22Rv1 (cell line): Measurements from ENCODE around the gene IMPDH1.

Source experiments
- ZFX ChIP-seq: fragments of 450-650 bp; IDR thresholded peaks from 2 replicates; pipeline ENCODE4 v1.6.1; 2017; ENCODE audit warnings: antibody characterized with exemption, borderline replicate concordance
- TF ChIP-seq, protein P1 (sequence below): fragments of 450-650 bp; IDR thresholded peaks from 2 replicates; pipeline ENCODE4 v1.5.1; 2017; ENCODE audit warnings: mild to moderate bottlenecking

DNA sequence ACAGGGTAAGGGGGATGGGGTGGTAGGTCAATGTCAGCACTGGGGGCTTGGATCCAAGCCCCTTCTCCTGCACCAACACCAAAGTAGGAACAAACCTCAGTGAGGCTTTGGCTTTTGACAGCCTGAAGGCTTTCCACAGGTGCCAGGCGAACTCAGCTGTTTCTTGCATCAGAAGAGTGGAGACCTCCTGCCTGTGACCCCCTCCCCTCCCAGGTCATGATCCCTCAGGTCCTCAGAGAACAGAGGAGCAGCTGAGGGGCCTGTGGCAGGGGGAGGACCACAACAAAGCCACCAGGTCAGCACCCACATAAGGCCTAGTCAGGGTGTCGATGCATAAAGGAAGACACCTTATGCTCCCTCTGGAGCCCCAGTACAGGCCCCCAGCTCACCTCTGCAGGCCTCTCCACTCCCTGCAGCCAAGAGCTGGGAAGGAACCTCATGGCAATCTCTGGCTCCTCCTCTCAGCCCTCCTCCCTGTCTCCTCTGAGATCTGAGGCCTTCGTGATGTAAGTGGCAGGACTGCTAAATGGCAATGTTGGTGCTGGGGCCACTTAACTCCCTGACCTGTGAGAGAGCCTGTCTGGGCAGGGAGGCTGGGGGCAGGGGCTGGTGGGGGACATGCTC lies 29.2 kb downstream of the IMPDH1 start:
- TF ChIP-seq, protein P1, sequence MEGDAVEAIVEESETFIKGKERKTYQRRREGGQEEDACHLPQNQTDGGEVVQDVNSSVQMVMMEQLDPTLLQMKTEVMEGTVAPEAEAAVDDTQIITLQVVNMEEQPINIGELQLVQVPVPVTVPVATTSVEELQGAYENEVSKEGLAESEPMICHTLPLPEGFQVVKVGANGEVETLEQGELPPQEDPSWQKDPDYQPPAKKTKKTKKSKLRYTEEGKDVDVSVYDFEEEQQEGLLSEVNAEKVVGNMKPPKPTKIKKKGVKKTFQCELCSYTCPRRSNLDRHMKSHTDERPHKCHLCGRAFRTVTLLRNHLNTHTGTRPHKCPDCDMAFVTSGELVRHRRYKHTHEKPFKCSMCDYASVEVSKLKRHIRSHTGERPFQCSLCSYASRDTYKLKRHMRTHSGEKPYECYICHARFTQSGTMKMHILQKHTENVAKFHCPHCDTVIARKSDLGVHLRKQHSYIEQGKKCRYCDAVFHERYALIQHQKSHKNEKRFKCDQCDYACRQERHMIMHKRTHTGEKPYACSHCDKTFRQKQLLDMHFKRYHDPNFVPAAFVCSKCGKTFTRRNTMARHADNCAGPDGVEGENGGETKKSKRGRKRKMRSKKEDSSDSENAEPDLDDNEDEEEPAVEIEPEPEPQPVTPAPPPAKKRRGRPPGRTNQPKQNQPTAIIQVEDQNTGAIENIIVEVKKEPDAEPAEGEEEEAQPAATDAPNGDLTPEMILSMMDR: no peak
- TF ChIP-seq ZFX: no peak
